HEK293 (cell line): ENCODE data around the gene PPP2R2D.

Source experiments
- CTCF ChIA-PET: fragments of 350-600 bp; formaldehyde crosslinking; extraction: SDS; loops from one replicate; lab custom pipeline; 2021; ENCODE audit warnings: antibody characterized with exemption; lab: Yijun Ruan, JAX
- POLR2A ChIA-PET: fragments of 300-600 bp; formaldehyde crosslinking; extraction: SDS; loops from one replicate; lab custom pipeline; 2020; ENCODE audit warnings: antibody characterized with exemption, inconsistent platforms; lab: Yijun Ruan, JAX
- H3K27ac ChIP-seq: fragments of 200-500 bp; sonication (Bioruptor generic); 2 replicates; pipeline ENCODE4 v1.5.1; 2014; ENCODE audit warnings: low read depth, low read length, control low read depth, inconsistent platforms; ENCODE audit errors: extremely low read depth
- H3K36me3 ChIP-seq, 2 experiments: fragments of 200-500 bp in 1 of 2; sonication (Bioruptor generic) in 1 of 2; 1 replicate in 1 of 2; 2 replicates in 1 of 2; pipeline ENCODE4 v1.5.1; 2014 to 2017; ENCODE audit warnings: inconsistent platforms in 2 of 2, low read length in 2 of 2; ENCODE audit not compliant: control insufficient read depth in 2 of 2, insufficient read depth in 1 of 2
- H3K4me1 ChIP-seq: fragments of 200-500 bp; sonication (Bioruptor generic); 2 replicates; pipeline ENCODE4 v1.5.1; 2014; ENCODE audit warnings: mild to moderate bottlenecking, low read length, inconsistent platforms; ENCODE audit not compliant: control insufficient read depth, insufficient read depth
- H3K4me3 ChIP-seq: 2 replicates; pipeline ENCODE4 v1.5.1; 2011; ENCODE audit warnings: low read depth, mild to moderate bottlenecking, control low read depth, low read length, moderate library complexity
- H3K9me3 ChIP-seq: fragments of 200-500 bp; sonication (Bioruptor generic); 2 replicates; pipeline ENCODE4 v1.5.1; 2014; ENCODE audit warnings: low read depth, low read length, inconsistent platforms; ENCODE audit not compliant: control insufficient read depth, insufficient read depth
- ATF2 ChIP-seq: fragments of 450-650 bp; formaldehyde crosslinking; IDR thresholded peaks from 2 replicates; pipeline ENCODE4 v1.5.1; 2016; ENCODE audit warnings: missing biosample characterization, missing genetic modification characterization, low read depth
- BCL11A ChIP-seq: fragments of 450-650 bp; formaldehyde crosslinking; IDR thresholded peaks from 2 replicates; pipeline ENCODE4 v1.5.1; 2016; ENCODE audit warnings: low read depth, missing biosample characterization, missing genetic modification characterization
- HOXC10 ChIP-seq: sonication (generic); formaldehyde crosslinking; IDR thresholded peaks from 2 replicates; pipeline ENCODE4 v1.8.1; 2023; ENCODE audit warnings: mild to moderate bottlenecking, missing genetic modification reagents
- KLF10 ChIP-seq: fragments of 450-650 bp; IDR thresholded peaks from 2 replicates; pipeline ENCODE4 v1.5.1; 2018; ENCODE audit warnings: missing biosample characterization, mild to moderate bottlenecking, missing genetic modification characterization
- KLF16 ChIP-seq: fragments of 450-650 bp; formaldehyde crosslinking; IDR thresholded peaks from 2 replicates; pipeline ENCODE4 v1.5.1; 2017; ENCODE audit warnings: missing biosample characterization, missing genetic modification characterization
- OSR2 ChIP-seq: fragments of 450-650 bp; formaldehyde crosslinking; IDR thresholded peaks from 2 replicates; pipeline ENCODE4 v1.5.1; 2016; ENCODE audit warnings: missing biosample characterization, missing genetic modification characterization
- SETDB1 ChIP-seq: IDR thresholded peaks from one replicate; pipeline ENCODE4 v1.6.1; 2017; ENCODE audit warnings: mild to moderate bottlenecking, low read length, moderate library complexity, mixed read lengths; ENCODE audit not compliant: insufficient read length
- ZBTB8A ChIP-seq: fragments of 450-650 bp; formaldehyde crosslinking; IDR thresholded peaks from 2 replicates; pipeline ENCODE4 v1.5.1; 2016; ENCODE audit warnings: missing biosample characterization, missing genetic modification characterization
- ZFP3 ChIP-seq: fragments of 450-650 bp; formaldehyde crosslinking; IDR thresholded peaks from 2 replicates; pipeline ENCODE4 v1.5.1; 2016; ENCODE audit warnings: low read depth, missing biosample characterization, missing genetic modification characterization
- ZNF133 ChIP-seq: fragments of 450-650 bp; formaldehyde crosslinking; IDR thresholded peaks from 2 replicates; pipeline ENCODE4 v1.5.1; 2016; ENCODE audit warnings: missing biosample characterization, missing genetic modification characterization
- ZNF19 ChIP-seq: fragments of 450-650 bp; formaldehyde crosslinking; IDR thresholded peaks from 2 replicates; pipeline ENCODE4; 2016; ENCODE audit warnings: missing biosample characterization, missing genetic modification characterization, low read depth
- ZNF23 ChIP-seq: fragments of 450-650 bp; formaldehyde crosslinking; IDR thresholded peaks from 2 replicates; pipeline ENCODE4 v1.5.1; 2016; ENCODE audit warnings: missing biosample characterization, missing genetic modification characterization, borderline replicate concordance
- ZNF280D ChIP-seq: fragments of 450-650 bp; formaldehyde crosslinking; IDR thresholded peaks from 2 replicates; pipeline ENCODE4 v1.5.1; 2016; ENCODE audit warnings: missing biosample characterization, missing genetic modification characterization
- ZNF292 ChIP-seq: fragments of 450-650 bp; formaldehyde crosslinking; IDR thresholded peaks from 2 replicates; pipeline ENCODE4 v1.5.1; 2016; ENCODE audit warnings: low read depth, missing biosample characterization, missing genetic modification characterization, borderline replicate concordance
- ZNF311 ChIP-seq: fragments of 450-650 bp; formaldehyde crosslinking; IDR thresholded peaks from 2 replicates; pipeline ENCODE4 v1.5.1; 2017; ENCODE audit warnings: missing biosample characterization, missing genetic modification characterization, borderline replicate concordance
- ZNF324 ChIP-seq: fragments of 450-650 bp; formaldehyde crosslinking; IDR thresholded peaks from 2 replicates; pipeline ENCODE4 v1.5.1; 2016; ENCODE audit warnings: missing biosample characterization, missing genetic modification characterization
- ZNF544 ChIP-seq: fragments of 450-650 bp; formaldehyde crosslinking; IDR thresholded peaks from 2 replicates; pipeline ENCODE4 v1.5.0; 2017; ENCODE audit warnings: missing biosample characterization, missing genetic modification characterization
- ZNF580 ChIP-seq: fragments of 450-650 bp; formaldehyde crosslinking; IDR thresholded peaks from 2 replicates; pipeline ENCODE4 v1.5.1; 2016; ENCODE audit warnings: missing biosample characterization, missing genetic modification characterization
- ZNF701 ChIP-seq: fragments of 450-650 bp; formaldehyde crosslinking; IDR thresholded peaks from 2 replicates; pipeline ENCODE4 v1.5.1; 2016; ENCODE audit warnings: missing biosample characterization, missing genetic modification characterization
- ZNF704 ChIP-seq: fragments of 450-650 bp; formaldehyde crosslinking; IDR thresholded peaks from 2 replicates; pipeline ENCODE4 v1.5.1; 2016; ENCODE audit warnings: missing biosample characterization, missing genetic modification characterization
- ZNF792 ChIP-seq: fragments of 450-650 bp; formaldehyde crosslinking; IDR thresholded peaks from 2 replicates; pipeline ENCODE4 v1.5.1; 2016; ENCODE audit warnings: missing biosample characterization, missing genetic modification characterization
- ZNF843 ChIP-seq: fragments of 450-650 bp; formaldehyde crosslinking; IDR thresholded peaks from 2 replicates; pipeline ENCODE4 v1.5.1; 2016; ENCODE audit warnings: missing biosample characterization, missing genetic modification characterization
- ZSCAN23 ChIP-seq: fragments of 450-650 bp; formaldehyde crosslinking; IDR thresholded peaks from 2 replicates; pipeline ENCODE4 v1.5.1; 2016; ENCODE audit warnings: missing biosample characterization, missing genetic modification characterization
- ZSCAN4 ChIP-seq: fragments of 450-650 bp; formaldehyde crosslinking; IDR thresholded peaks from 2 replicates; pipeline ENCODE4 v1.5.1; 2017; ENCODE audit warnings: missing biosample characterization, missing genetic modification characterization

Gene PPP2R2D

GRCh38 chr10:131909929-131910328 is 9.1 kb downstream of the PPP2R2D start (continued):
- TF ChIP-seq ZNF292 (tag by site-specific recombination): no peak

- POLR2A ChIA-PET: no interaction called here
- Histone ChIP-seq H3K4me1 (peaks cover 12% of the 10 kb centered on the region), H3K9me3 (no peaks in the 10 kb centered on the region), H3K4me3 (no peak overlapping the region)
- CTCF ChIA-PET: no interaction called here
- TF ChIP-seq ZFP3 (tag by site-specific recombination) (no peak), ATF2 (tag by site-specific recombination) (no peak), ZNF133 (tag by site-specific recombination) (no peak), KLF10 (tag by site-specific recombination) (no peak), SETDB1 (no peak), ZBTB8A (tag by site-specific recombination) (no peak), ZNF324 (no peak), ZNF280D (tag by site-specific recombination) (no peak), OSR2 (tag by site-specific recombination) (no peak), ZNF701 (tag by site-specific recombination) (no peak), ZNF792 (tag by site-specific recombination) (no peak)
- TF ChIP-seq, all 188 proteins: peak for 0
- Histone ChIP-seq H3K36me3 (peaks cover 11 to 40% of the 10 kb centered on the region in 2 experiments; a peak in 2 of 3 replicates), H3K27ac (no peak overlapping the region)
Measured at GRCh38 chr10:131910663-131911314, 10.0 kb downstream of the PPP2R2D start.

GRCh38 chr10:131911451-131911850 is 10.6 kb downstream of the PPP2R2D start:
- Histone ChIP-seq H3K4me1 (peaks cover 8% of the 10 kb centered on the region; the same call in 1 of the 2 replicates), H3K27ac (no peak overlapping the region), H3K9me3 (no peaks in the 10 kb centered on the region), H3K4me3 (no peak overlapping the region), H3K36me3 (peaks cover 11 to 35% of the 10 kb centered on the region in 2 experiments; a peak in 2 of 3 replicates)
- ChIA-PET POLR2A (no interaction called here), CTCF (no interaction called here)
- TF ChIP-seq ZSCAN23 (tag by site-specific recombination) (no peak), ZNF311 (tag by site-specific recombination) (no peak), ZNF843 (tag by site-specific recombination) (no peak), ZNF580 (tag by site-specific recombination) (no peak), ZNF544 (no peak), HOXC10 (CRISPR knock-in tag) (no peak), BCL11A (tag by site-specific recombination) (no peak), ZNF704 (tag by site-specific recombination) (no peak), KLF16 (no peak), ZNF19 (tag by site-specific recombination) (no peak), ZNF23 (tag by site-specific recombination) (no peak), ZSCAN4 (no peak)
